HG03571 (cell line): Measurements from ENCODE around the gene ETV3.

Source experiments
- ATAC-seq: cut with Tn5 transposase; IDR thresholded peaks from one replicate; pipeline ENCODE4 v1.9.1; 2021; ENCODE audit not compliant: unreplicated experiment

The ETV3 gene

DNA sequence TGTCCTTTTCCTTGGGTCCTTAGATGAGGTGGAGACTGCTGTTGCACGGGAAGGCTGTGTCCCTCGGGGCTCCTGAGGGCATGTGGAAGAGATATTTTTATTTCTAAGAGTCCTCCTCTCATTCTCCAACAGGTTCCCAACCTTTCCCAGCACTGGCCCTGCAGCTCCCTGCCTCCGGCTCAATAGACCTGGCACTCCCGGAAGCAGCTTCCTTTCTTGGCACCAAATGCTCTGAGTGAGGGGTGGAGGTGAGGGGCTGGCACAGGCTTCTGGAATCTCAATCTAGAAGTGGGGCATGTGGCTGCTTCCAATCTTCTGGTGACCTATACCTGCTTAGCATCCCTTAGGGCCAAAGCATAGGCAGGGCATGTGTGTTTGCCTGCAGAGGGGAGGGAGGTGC, 43.1 kb downstream of the ETV3 start:
- no peak for ATAC-seq

DNA sequence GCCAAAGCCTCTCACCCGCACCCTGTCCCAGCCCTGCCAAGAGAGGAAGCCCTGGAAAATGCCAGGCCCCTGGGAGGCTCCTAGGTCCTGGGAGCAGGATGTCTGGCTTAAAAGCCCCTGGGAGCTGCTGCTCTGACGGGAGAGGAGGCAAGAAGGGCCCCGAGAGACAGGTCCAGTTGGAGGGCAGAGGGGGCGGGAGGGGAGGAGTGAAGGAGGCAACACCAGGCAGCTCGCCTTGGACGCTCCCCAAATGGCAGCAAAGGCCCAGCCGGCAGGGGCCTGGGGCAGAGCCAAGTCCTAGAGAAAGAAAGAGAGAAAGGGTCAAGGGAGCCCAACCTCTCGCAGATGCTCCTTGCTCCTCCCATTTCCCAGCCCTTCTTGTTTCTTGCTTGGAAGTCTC, 45.4 kb downstream of the ETV3 start:
- ATAC-seq: no peak

DNA sequence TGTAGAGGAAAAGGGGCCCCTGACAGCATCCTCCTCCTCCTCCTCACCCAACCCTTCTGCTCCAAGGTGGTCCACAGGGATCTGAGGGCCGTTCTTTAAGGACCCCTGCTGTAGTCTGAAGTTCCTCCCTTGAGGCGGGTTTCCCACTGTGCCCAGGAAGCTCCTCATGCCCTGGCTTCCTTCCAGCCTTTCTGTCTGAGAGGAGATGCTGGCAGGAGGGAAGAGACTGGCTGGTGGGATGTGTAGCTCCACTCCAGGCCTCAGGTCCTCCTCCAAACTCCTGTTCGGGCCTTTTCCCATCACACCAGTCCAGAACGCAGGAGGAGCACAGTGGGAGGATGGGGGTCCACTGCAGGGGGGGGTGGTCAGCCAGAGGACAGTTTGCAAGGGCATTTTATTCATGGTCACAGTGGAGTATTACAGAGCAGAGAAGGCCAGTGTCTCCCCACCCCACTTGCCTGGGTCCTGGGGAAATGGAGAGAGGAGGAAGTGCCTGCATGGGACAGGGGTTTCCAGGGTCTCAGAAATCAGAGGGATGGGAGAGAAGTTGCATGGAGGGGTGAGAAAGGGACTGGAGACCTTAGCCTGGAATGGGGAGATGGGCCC, 46.4 kb downstream of the ETV3 start:
- ATAC-seq: no peak

DNA sequence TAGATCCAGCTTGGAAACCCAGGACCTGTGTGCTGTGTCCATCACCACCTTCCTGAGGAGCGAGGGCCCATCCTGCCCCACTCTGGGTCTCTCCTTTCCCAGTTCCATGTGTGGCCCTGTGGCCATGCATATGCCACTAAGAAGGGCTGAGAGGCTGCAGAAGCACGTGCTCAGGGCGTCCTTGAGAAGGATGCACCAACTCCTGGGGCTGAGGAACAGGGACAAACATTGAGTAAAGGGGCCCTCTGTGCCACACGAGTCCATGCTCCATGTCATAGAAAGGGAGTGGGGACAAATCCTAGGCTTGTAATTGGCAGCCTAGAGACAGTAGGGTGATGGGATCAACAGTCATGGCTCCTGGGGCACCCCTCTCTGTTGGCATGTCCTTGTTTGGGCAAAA, 47.0 kb downstream of the ETV3 start:
- no peak for ATAC-seq

DNA sequence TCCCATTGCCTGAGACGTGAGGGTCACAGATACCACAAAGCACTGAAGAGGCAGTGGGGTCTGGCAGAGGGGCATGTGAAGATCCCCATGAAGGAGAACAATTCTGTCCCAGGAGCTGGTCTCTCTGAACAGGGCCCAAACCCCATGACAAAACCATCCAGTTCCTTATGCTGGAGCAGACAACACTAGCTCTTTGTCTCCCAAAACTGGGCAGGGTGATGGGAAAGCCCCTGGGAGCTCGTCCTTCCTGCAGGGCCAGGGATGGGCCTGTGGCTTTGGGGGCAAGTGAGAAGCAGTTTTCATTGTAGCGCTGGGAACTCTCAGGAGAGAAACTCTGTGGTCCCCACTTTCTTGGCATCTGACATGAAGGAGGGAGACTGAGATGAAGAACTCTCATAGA, 47.4 kb downstream of the ETV3 start:
- no peak for ATAC-seq

DNA sequence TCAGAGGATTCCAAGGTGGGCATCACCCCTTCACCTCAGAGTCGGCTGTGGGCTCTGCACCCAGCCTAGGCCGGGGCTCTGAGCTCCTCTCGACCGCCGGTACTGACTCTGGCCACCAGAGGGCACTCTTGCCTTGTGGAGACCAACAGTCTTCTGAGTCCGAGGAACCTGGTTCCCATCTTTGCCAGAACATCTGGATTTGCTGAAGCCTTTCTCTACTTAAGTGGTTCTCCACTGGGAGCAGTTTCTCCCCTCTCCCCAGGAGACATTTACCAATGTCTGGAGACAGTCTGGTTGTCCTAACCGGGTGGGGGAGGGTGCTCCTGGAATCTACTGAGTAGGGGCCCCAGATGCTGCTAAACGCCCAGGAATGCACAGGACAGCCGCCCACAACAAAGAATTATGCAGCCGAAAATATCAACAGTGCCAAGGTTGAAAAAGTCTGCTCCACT, 48.0 kb downstream of the ETV3 start:
- no peak for ATAC-seq

DNA sequence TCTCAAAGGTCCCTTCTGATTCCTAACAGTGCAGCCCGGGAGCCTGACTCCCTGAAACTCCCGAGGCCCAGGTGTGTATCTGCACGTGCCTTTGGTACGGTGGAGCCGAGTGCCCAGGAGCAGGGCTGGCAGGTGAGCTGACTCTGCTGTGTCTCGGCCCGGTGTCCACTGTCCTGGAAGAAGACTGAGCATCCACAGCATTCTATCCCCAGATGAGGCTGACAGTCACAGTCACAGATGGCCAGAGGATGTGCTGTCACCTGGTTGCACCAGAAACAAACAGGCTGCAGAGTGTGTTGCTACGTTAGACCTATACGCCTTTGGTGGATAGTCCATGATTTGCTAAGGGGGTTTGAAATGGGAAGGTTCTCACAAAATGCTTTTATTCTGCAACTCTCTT, 48.4 kb downstream of the ETV3 start:
- no peak for ATAC-seq

DNA sequence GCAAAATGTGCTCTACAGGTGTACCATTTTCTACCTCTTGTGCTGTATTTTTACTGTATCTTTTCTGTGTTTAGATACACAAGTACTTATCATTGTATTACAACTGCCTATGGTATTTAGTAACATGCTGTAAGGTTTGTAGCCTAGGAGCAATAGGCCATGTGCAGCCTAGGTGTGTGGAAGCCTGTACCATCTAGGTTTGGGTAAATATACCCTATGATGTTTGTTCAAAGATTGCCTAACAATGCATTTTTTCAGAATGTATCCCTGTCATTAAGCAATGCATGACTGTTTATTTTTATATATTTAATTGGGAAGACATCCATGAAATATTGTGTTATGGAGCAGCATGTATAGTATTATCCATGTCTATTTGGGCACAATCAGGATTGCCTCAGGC, 49.6 kb downstream of the ETV3 start:
- ATAC-seq: no peak

DNA sequence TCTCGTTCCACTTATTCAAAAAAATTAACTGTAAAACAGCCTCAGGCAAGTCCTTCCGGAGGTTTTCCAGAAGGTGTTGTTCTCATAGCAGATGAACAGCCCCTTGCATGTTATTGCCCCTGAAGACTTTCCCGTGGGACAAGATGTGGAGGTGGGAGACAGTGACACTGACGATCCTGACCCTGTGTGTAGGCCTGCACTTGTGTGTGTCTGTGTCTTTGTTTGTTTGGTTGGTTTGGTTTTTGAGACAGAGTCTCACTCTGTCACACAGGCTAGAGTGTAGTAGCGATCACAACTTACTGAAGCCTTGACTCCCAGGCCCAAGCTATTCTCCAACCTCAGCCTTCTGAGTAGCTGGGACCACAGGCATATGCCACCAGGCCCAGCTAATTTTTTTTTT, 51.2 kb downstream of the ETV3 start:
- no peak for ATAC-seq

DNA sequence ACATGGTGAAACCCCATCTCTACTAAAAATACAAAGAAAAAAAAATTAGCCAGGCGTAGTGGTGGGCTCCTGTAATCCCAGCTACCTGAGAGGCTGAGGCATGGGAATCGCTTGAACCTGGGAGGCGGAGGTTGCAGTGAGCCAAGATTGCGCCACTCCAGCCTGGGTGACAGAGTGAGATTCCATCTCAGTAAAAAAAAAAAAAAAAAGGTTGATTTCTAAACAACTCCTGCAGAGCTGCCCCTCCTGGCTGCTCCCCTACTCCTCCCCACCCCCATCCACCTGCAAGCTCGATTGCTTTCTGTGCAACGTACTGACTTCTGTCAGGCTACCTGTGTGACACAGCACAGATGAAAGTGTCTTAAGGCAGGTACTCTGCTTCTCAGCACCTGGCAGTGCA, 51.9 kb downstream of the ETV3 start:
- no peak for ATAC-seq

DNA sequence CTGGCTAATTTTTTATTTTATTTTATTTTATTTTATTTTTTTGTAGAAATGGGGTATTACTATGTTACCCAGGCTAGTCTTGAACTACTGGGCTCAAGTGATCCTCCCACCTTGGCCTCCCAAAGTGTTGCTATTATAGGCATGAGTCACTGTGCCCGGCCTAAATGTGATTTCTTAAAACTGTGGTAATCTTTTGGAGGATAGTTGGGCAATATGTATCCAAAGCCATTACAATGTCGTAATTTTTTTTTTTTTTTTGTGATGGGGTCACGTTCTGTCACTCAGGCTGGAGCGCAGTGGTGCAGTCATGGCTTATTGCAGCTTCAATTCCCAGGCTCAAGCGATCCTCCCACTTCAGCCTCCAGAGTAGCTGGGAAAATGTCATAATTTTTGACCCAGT, 52.8 kb downstream of the ETV3 start:
- ATAC-seq: no peak

DNA sequence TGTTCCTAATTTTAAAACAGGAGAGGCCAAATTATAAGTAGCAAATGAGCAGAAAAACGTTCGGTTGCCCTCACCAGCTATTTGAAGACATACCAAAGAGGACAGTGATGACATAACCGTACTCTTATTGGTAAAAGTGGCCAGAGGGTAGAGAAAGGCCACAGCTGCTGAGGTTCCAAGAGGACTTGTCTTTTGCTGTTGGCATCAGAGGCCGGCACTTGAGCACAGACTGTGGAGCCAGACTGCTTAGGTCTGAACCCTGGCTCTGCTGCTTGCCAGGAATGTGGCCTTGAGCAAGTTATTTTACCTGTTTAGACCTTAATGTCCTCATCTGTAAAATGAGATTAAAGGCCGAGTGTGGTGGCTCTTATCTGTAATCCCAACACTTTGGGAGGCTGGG, 53.5 kb downstream of the ETV3 start:
- no peak for ATAC-seq

DNA sequence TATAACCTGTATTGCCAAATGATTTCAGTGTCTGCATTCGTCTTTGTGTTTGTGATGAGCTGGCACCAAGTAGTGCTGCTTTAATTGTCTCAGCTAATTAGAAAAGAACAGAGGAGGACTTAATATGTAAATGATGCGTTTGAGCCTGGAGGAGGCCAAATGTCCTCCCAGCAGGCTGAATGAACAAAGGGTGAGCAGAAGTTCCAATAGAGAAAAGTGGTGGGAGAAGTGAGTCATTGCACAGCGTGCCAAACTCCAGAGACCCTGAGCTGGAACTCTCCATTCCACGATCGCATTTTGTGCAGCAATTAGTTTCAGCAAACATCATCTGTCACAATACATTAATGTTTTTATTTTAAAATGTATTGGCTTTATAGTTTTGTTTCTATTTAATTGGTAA, 56.5 kb downstream of the ETV3 start:
- ATAC-seq: no peak

DNA sequence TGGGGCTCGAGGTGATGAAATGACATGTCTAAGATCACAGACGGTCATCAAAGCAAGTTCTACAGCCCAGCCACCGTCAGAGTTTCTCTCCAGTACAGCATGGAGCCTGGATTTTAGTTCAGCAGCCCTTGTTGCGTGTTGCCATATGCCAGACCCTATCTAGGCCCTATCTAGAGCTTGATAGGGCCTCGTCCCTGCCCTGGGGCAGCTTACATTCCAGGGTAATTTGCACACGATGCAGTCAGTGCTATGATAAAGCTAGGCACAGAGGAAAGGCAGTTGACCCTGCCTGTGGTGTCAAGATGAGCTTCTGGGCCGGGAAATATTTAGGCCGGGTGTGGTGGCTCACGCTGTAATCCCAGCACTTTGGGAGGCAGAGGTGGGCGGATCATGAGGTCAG, 57.5 kb downstream of the ETV3 start:
- no peak for ATAC-seq

DNA sequence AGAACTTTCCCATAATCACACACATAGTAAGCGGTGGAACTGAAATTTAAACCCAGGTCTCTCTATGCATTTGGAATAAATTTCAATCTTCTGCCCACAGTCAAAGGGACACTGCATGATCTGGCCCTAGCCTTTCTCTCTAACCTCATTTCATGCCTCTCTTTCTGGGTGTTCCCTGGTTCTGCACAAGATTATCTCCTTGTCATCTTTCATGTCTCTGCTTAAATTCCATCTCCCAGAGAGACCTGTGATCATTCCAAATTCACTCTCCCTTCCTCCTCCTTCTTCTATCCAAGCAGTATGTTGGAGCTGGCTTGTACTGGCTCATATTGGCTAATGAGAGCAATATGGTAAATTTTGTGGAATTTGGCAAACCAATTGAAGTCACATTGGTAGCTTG, 60.8 kb downstream of the ETV3 start:
- no peak for ATAC-seq

DNA sequence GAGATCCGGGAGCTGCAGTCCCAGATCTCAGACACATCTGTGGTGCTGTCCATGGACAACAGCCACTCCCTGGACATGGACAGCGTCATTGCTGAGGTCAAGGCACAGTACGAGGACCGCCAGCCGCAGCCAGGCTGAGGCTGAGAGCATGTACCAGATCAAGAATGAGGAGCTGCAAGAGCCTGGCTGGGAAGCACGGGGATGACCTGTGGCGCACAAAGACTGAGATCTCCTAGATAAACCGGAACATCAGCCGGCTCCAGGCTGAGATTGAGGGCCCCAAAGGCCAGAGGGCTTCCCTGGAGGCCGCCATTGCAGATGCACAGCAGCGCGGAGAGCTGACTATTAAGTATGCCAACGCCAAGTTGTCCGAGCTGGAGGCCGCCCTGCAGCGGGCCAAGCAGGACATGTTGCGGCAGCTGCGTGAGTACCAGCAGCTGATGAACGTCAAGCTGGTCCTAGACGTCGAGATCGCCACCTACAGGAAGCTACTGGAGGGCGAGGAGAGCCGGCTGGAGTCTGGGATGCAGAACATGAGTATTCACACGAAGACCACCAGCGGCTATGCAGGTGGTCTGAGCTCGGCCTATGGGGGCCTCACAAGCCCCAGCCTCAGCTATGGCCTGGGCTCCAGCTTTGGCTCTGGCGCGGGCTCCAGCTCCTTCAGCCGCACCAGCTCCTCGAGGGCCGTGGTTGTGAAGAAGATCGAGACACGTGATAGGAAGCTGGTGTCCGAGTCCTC, 64.1 kb downstream of the ETV3 start:
- ATAC-seq: no peak
